Effector memory CD8-positive, alpha-beta T cell (primary cell): ENCODE data around the gene APLNR.

Experiments used
- ATAC-seq: fragments of 150-1000 bp; cut with Tn5 transposase; replicated peaks from 2 replicates; pipeline ENCODE4 v1.10.0; 2021; ENCODE audit warnings: mild to moderate bottlenecking, moderate library complexity
- DNase-seq, 3 experiments: peaks; one replicate each; pipeline ENCODE4 v3.0.0; 2021
- H3K27ac Mint-ChIP-seq, 2 donors: one replicate each; pipeline ENCODE4 v1.8.0; 2022; ENCODE audit warnings: mild to moderate bottlenecking in 2 of 2, mixed read lengths in 2 of 2, moderate library complexity in 2 of 2
- H3K27me3 Mint-ChIP-seq, 2 donors: one replicate each; pipeline ENCODE4 v1.8.0; 2022; ENCODE audit warnings: mixed read lengths in 2 of 2
- H3K36me3 Mint-ChIP-seq: one replicate; pipeline ENCODE4 v1.8.0; 2022; ENCODE audit warnings: mild to moderate bottlenecking, moderate library complexity, mixed read lengths; ENCODE audit not compliant: insufficient read depth
- H3K4me1 Mint-ChIP-seq, 2 donors: one replicate each; pipeline ENCODE4 v1.8.0; 2022; ENCODE audit warnings: low read depth in 2 of 2, mixed read lengths in 2 of 2
- H3K4me3 Mint-ChIP-seq, 2 donors: one replicate each; pipeline ENCODE4 v1.8.0; 2022; ENCODE audit warnings: mild to moderate bottlenecking in 2 of 2, mixed read lengths in 2 of 2, moderate library complexity in 2 of 2
- H3K9me3 Mint-ChIP-seq, 2 donors: one replicate each; pipeline ENCODE4 v1.8.0; 2022; ENCODE audit warnings: mixed read lengths in 2 of 2

Gene APLNR

DNA sequence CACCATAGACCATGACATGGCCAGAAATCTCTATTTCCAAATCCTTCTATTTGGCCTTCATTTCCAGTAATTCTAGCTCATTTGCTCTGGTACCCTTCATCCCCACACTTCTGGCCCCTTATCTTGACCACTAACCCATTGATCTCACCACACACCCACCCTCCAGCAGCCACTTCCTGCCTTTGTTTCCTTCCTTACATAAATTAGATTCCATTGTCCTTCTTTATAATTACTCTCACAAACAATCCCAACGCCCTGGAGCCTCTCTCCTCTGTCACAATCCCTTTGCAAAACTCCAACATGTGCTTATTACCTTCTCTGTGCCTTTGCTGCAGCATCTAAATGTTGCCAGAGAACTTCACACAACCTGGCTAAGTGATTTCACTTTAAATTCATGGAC lies 14.8 kb downstream of the APLNR start:
- Mint-ChIP-seq H3K4me1 (no peaks in the 10 kb centered on the region), H3K9me3 (no peaks in the 10 kb centered on the region), H3K27ac (no peak overlapping the region), H3K4me3 (no peak overlapping the region), H3K36me3 (no peaks in the 10 kb centered on the region), H3K27me3 (peaks cover 7 to 13% of the 10 kb centered on the region in 2 donors)
- ATAC-seq = no peak
- DNase-seq = no peak

DNA sequence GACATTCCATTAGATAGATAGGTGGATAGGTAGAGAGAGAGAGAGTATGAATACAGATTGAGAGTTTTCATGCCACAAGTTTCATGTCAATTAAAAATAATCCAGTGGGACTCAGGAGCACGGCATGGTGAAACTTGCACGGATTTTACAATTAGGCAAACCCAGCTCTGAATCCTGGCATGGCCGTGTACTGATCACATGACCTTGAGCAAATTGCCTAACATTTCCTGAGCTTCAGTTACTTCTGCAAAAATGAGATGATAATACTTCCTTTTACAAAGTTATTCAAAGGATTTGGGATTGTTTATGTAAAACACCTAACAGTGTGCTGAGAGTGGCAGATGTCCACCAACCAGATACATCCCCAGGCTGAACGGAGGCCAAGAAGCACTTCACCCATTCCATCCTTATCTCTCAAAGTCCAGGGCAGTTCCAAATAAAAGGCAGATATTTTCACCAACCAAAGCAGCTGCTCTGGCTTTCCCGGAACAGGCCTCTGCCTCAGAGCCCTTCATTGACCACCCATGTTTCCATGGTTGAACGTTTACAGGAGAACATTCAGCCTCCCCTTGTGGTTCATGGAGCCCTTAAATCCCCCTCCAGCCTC lies 17.9 kb downstream of the APLNR start:
- H3K4me1 Mint-ChIP-seq = no peaks in the 10 kb centered on the region
- H3K27ac Mint-ChIP-seq = no peak overlapping the region
- no peaks in the 10 kb centered on the region for H3K36me3 Mint-ChIP-seq
- no peaks in the 10 kb centered on the region for H3K9me3 Mint-ChIP-seq
- peaks cover 9 to 20% of the 10 kb centered on the region in 2 donors for H3K27me3 Mint-ChIP-seq
- ATAC-seq = no peak
- H3K4me3 Mint-ChIP-seq = no peak overlapping the region
- DNase-seq = no peak

DNA sequence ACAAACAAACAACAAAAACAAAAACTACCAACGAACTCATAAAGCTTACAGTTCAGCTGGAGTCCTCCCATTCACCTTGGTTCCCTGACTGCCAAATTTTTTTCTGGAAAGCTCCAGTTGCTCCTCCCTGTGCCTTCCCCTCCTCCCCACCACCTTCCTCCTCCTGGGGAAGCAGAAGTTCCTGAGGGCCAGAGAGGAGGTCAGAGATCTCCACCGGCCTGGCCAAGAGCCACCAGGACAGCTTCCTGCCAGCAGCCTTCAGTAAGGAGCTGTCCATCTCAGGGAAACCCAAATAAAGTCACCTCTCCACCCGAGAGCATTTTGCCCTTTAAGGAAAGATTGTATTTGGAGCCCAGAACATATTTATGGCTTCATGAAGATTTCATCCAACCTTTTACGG lies 20.0 kb downstream of the APLNR start:
- Mint-ChIP-seq H3K9me3 (no peaks in the 10 kb centered on the region), H3K27ac (no peak overlapping the region), H3K4me1 (no peaks in the 10 kb centered on the region), H3K36me3 (no peaks in the 10 kb centered on the region), H3K27me3 (peaks cover 9 to 20% of the 10 kb centered on the region in 2 donors), H3K4me3 (no peak overlapping the region)
- no peak for ATAC-seq
- no peak for DNase-seq

DNA sequence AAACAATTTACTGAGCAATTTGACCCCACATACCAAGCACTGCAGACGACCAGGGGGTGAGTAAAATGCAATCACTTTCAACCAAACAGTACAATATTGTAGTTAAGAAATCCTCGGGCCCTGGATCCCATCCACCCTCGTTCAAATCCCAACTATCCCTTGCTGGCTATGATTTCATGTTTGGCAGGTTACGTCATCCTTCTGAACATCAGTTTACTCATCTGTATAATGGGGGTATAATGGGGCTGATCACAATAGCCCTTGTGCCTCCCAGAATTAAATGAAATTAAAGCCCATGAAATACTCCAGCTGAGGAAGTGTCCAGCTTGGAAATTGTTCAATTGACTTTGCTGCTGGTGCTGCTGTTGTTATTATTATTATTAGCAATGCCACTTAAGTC lies 20.6 kb downstream of the APLNR start:
- no peak overlapping the region for H3K4me3 Mint-ChIP-seq
- H3K9me3 Mint-ChIP-seq = no peaks in the 10 kb centered on the region
- no peak overlapping the region for H3K27ac Mint-ChIP-seq
- H3K36me3 Mint-ChIP-seq = no peaks in the 10 kb centered on the region
- no peaks in the 10 kb centered on the region for H3K4me1 Mint-ChIP-seq
- H3K27me3 Mint-ChIP-seq = peaks cover 12 to 20% of the 10 kb centered on the region in 2 donors
- DNase-seq (no peak), ATAC-seq (no peak)

DNA sequence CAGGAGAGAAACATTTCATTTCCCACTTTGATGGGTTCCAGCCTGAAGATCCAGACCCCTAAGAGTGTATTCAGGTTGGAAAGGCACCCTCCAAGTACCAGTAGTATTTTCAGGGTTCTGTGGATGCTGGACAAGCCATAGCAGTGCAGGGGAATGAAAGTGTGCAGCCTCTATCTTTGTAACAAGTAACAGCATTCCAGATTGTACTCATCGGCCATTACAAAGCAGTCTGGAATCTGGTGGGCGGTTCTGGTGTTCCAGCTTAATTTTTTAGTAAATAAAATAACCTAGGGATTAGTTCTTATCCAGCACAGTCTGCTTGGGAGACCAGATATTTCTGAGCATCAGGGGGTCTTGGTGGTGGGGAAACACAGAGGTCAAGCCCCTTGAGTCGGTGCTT lies 22.6 kb downstream of the APLNR start:
- Mint-ChIP-seq H3K36me3 (no peaks in the 10 kb centered on the region), H3K27me3 (peaks cover 15 to 18% of the 10 kb centered on the region in 2 donors), H3K27ac (no peak overlapping the region), H3K4me1 (no peaks in the 10 kb centered on the region), H3K9me3 (no peaks in the 10 kb centered on the region), H3K4me3 (no peak overlapping the region)
- DNase-seq = no peak
- ATAC-seq = no peak

DNA sequence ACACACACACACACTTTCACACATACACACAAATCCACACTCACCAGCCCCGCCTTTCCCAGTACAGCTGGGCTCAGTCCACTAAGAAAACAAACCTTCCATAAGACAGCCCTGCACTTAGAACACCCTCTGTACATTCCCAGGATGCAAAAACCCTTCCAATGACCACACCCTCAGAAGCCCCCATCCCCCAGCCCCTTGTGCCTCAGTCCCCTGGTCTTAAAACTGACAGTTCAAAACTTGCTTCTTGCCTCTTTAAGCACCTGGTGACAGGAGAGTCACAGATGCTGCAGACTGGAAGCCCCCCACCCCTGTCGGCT lies 23.0 kb downstream of the APLNR start:
- no peak for DNase-seq
- H3K9me3 Mint-ChIP-seq = no peaks in the 10 kb centered on the region
- ATAC-seq = no peak
- no peaks in the 10 kb centered on the region for H3K36me3 Mint-ChIP-seq
- no peaks in the 10 kb centered on the region for H3K4me1 Mint-ChIP-seq
- H3K27me3 Mint-ChIP-seq = peaks cover 13 to 18% of the 10 kb centered on the region in 2 donors
- no peak overlapping the region for H3K4me3 Mint-ChIP-seq
- H3K27ac Mint-ChIP-seq = no peak overlapping the region

DNA sequence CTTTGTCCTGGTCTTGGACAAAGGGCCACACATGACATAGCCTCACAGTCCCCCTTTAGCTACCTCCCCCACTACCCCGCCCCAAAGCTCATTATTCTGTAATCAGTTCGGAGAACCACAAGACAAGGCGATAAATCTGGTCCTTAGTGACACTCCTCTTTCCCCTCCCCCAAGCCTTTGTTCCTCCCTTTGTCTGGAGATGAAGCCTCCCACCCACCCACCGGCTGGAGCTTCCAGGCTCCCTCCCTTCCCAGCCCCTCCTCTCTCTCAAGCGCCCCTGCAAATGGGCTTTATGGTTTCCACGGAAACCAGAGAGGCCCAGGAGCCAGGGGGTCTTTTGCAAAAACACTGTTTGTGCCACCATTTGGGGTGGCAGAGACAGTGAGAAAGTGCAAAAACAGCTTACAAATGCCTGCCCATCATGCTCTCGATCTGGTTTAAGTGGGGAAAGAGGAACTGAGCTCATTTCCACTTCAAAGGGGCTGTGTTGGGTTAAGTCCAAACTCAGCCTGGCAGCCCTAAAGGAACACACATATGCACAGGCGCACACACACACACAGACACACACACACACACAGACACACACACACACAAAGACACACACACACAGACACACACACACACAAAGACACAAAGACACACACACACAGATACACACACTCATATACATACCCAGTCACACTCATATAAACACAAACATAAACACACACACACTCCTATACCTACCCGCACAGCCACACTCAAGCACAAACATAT lies 23.5 kb downstream of the APLNR start:
- Mint-ChIP-seq H3K36me3 (no peaks in the 10 kb centered on the region), H3K27ac (no peak overlapping the region), H3K4me1 (no peaks in the 10 kb centered on the region), H3K27me3 (peaks cover 13 to 18% of the 10 kb centered on the region in 2 donors), H3K9me3 (no peaks in the 10 kb centered on the region), H3K4me3 (no peak overlapping the region)
- DNase-seq (no peak), ATAC-seq (no peak)

DNA sequence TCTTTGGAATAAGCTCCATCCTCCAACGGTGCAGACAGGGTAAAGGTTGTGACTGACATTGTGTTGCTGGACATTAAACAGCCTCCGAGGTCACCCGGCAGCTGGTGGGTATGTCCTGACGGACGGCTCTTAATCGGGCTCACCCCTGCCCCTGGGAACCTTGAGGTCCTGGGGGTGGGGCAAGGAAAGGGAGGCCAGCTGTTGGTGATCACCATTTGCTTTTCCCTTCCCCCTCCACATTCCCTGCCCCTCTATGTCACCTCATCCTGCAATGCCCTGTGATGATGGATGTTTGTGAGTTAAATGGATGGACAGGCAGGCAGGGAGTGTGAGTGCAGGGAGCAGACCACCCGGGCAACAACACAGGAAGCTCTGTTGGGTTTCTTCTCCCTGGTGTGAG lies 26.3 kb downstream of the APLNR start:
- Mint-ChIP-seq H3K27me3 (peaks cover 23 to 26% of the 10 kb centered on the region in 2 donors), H3K36me3 (no peaks in the 10 kb centered on the region), H3K27ac (no peak overlapping the region), H3K9me3 (no peaks in the 10 kb centered on the region), H3K4me1 (no peaks in the 10 kb centered on the region), H3K4me3 (no peak overlapping the region)
- DNase-seq (no peak), ATAC-seq (no peak)

DNA sequence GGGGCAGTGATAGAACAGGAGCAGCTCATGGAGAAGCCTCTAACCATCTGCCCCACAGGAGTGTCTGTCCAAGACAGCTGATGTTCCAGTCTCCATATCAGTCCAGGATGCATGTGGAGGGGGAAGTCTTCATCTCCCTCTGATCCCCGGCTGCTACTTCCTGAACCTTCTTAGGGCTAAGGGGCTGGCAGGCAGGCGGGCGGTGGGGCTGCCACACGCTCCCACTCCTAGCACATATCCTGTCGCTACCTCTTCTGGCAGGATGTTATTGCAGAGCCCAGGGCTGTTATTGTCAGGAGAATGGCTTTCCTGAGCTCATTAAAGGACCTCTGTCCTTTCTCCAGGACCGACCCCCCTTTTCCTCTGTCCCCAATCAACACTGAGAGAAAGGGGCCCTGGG lies 29.9 kb downstream of the APLNR start:
- DNase-seq = no peak
- Mint-ChIP-seq H3K9me3 (no peaks in the 10 kb centered on the region), H3K36me3 (no peaks in the 10 kb centered on the region)

DNA sequence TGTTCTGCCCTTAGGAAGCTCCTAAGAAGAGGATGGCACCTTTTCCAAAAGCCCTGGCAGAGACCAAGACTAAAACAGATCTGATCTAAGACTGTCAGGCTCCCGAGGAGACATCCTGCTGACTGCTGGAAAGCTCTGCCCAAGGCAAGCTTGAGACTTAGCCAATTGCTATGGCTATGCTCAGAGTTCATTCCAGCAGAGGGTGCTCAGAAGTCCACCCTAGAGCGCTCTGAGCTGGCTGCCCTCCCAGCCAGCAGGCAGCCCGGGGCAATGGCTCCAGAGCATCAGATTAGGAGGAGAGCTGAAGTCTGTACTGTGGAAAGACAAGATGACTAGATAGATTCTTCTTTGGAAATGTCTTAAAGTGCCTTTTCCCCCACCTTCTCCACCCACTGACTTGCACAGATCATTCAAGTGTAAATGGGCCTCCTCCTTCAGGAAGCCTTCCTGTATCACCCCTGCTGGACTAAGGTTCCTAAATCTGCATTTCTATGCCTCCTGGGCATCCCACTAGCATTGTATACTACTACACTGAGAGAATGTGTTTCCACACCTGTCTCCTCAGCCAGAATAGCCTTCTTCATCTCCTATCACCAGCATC lies 31.9 kb downstream of the APLNR start:
- no peak for ATAC-seq
- H3K4me3 Mint-ChIP-seq = no peak overlapping the region
- DNase-seq = no peak

More for the DNA sequence above, 29.9 kb downstream of the APLNR start:
- no peak for ATAC-seq
- no peaks in the 10 kb centered on the region for H3K4me1 Mint-ChIP-seq
- H3K27me3 Mint-ChIP-seq = peaks cover 27 to 48% of the 10 kb centered on the region in 2 donors
- no peak overlapping the region for H3K4me3 Mint-ChIP-seq
- H3K27ac Mint-ChIP-seq = no peak overlapping the region

DNA sequence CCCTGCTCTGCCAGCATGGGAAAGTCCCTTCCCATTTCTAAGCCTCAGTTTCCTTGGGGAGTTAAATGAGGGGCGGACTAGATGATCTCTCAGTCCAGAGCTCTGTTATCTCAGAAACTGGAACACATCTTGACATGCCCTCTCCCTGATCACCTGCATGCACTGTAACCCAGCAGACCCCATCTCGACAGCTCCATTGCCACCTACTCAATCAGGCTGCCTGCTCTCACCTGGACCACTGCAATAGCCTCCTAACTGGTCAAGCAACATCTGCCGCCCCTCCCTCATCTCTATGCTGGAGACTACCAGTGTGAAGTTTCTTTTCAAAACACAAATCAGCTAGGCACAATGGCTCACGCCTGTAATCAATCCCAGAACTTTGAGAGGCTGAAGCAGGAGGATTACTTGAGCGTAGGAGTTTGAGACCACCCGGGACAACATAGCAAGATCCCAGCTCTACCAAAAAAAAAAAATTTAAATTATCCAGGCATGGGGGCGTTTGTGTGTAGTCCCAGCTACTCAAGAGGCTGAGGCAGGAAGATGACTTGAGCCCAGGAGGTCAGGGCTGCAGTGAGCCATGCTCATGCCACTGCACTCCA lies 33.1 kb downstream of the APLNR start:
- no peak for DNase-seq
- Mint-ChIP-seq H3K27me3 (peaks cover 19 to 54% of the 10 kb centered on the region in 2 donors), H3K4me3 (no peak overlapping the region), H3K27ac (no peak overlapping the region), H3K36me3 (no peaks in the 10 kb centered on the region), H3K4me1 (no peaks in the 10 kb centered on the region), H3K9me3 (no peaks in the 10 kb centered on the region)
- ATAC-seq = no peak

More for the DNA sequence above, 31.9 kb downstream of the APLNR start:
- no peaks in the 10 kb centered on the region for H3K4me1 Mint-ChIP-seq
- no peaks in the 10 kb centered on the region for H3K9me3 Mint-ChIP-seq
- no peaks in the 10 kb centered on the region for H3K36me3 Mint-ChIP-seq
- H3K27me3 Mint-ChIP-seq = peaks cover 19 to 54% of the 10 kb centered on the region in 2 donors
- no peak overlapping the region for H3K27ac Mint-ChIP-seq

DNA sequence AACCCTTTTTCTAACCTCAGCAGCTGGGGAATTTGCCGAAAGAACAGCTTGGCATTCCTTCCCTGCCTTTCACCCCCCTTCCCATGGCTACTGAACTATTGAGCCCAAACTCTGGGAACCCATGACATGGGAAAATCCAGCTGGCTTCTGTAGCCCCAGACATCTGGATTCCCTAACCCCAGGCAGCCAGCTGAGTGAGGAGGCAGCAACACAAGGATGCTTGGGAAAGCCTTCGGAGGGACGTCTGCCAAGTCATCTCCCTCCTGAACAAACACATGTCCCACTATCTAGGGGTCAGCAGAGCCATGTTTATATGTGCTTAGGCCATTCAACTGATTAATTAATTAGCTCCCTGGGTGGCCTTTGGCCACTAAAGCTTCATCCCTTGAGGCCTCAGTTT lies 33.7 kb downstream of the APLNR start:
- DNase-seq (no peak), ATAC-seq (no peak)
- Mint-ChIP-seq H3K4me3 (no peak overlapping the region), H3K27ac (no peak overlapping the region), H3K27me3 (peaks cover 19 to 52% of the 10 kb centered on the region in 2 donors), H3K9me3 (no peaks in the 10 kb centered on the region), H3K4me1 (no peaks in the 10 kb centered on the region), H3K36me3 (no peaks in the 10 kb centered on the region)

DNA sequence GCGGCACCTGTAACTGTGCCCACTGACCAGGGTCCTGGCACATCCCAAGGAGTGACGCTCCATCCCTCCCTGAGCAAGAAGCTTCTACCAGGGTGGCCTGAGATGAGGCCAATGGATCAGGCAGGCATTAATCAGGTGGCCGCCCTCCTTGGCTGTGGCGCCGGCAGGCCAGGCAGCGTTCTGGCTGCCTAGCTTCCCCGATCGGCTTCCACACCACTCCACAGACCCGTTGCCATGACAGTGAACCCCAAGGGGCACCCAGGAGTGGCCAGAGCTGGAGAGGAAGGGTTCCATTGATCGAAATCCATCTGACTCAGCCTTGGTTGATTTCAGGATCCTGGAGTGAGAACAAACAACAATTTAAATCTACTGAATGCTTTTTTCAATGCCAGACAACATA lies 34.8 kb downstream of the APLNR start:
- no peak for ATAC-seq
- no peak for DNase-seq
- no peaks in the 10 kb centered on the region for H3K4me1 Mint-ChIP-seq
- no peaks in the 10 kb centered on the region for H3K9me3 Mint-ChIP-seq
- peaks cover 15 to 43% of the 10 kb centered on the region in 2 donors for H3K27me3 Mint-ChIP-seq
- no peak overlapping the region for H3K4me3 Mint-ChIP-seq
- no peak overlapping the region for H3K27ac Mint-ChIP-seq
- H3K36me3 Mint-ChIP-seq = no peaks in the 10 kb centered on the region

DNA sequence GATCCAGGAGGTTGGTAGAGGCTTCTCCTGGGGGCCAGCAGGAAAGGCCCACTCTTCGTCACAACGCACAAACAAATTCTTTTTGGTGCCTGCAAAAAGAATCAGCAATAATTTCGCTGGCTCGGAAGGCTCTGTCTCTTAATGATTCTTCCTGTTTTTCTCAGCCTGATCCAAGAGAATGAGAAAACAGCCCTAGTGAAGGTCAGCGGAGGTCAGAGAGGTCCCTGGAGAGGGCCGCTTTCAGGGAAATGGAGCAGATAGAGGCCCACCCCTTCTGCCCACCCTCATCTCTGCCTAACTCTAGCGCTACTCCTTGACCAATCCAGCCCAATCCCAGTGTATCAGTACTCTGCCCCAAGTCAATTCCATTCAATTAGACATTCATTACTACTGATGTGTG lies 36.1 kb downstream of the APLNR start:
- no peak overlapping the region for H3K27ac Mint-ChIP-seq
- no peak for DNase-seq
- no peaks in the 10 kb centered on the region for H3K4me1 Mint-ChIP-seq

More for the DNA sequence above, 36.1 kb downstream of the APLNR start:
- no peaks in the 10 kb centered on the region for H3K36me3 Mint-ChIP-seq
- no peaks in the 10 kb centered on the region for H3K9me3 Mint-ChIP-seq
- H3K27me3 Mint-ChIP-seq = peaks cover 11 to 37% of the 10 kb centered on the region in 2 donors
- ATAC-seq = no peak
- H3K4me3 Mint-ChIP-seq = no peak overlapping the region
